Type B pancreatic cell (in vitro differentiated cells): ENCODE measurements around the gene MSL1. TPM values are rescaled to one million over a fixed set of nuclear protein-coding genes. Genes with fewer than 3 reads are reported as not detected.

ENCODE experiments used
- DNase-seq: peaks from one replicate; pipeline ENCODE4 v3.0.0; 2021; ENCODE audit warnings: mixed read lengths; ENCODE audit not compliant: unreplicated experiment; ENCODE audit errors: extremely low spot score
- H3K27ac Mint-ChIP-seq: 2 replicates; pipeline ENCODE4 v1.8.0; 2021; ENCODE audit warnings: mild to moderate bottlenecking, mixed read lengths
- H3K27me3 Mint-ChIP-seq: 2 replicates; pipeline ENCODE4 v1.8.0; 2021; ENCODE audit warnings: mixed read lengths
- H3K36me3 Mint-ChIP-seq: 2 replicates; pipeline ENCODE4 v1.8.0; 2021; ENCODE audit warnings: mixed read lengths
- H3K4me1 Mint-ChIP-seq: one replicate; pipeline ENCODE4 v1.8.0; 2021; ENCODE audit warnings: mixed read lengths; ENCODE audit not compliant: unreplicated experiment
- H3K4me3 Mint-ChIP-seq: 2 replicates; pipeline ENCODE4 v1.8.0; 2021; ENCODE audit warnings: mild to moderate bottlenecking, mixed read lengths
- H3K9me3 Mint-ChIP-seq: 2 replicates; pipeline ENCODE4 v1.8.0; 2021; ENCODE audit warnings: mixed read lengths
- CTCF ChIP-seq: fragments of 200-600 bp; sonication (generic); conservative IDR thresholded peaks from 2 replicates; pipeline ENCODE4 v1.5.0; 2021; ENCODE audit warnings: antibody characterized with exemption, mild to moderate bottlenecking
- total RNA-seq: library from RNA; stranded (reverse); gene quantifications from 2 replicates; pipeline ENCODE4 v1.2.1, GENCODE V29; 2021; ENCODE audit warnings: low replicate concordance

The MSL1 gene
- total RNA-seq, 1 donor from 2014 or later = 128 TPM

- no peak for TF ChIP-seq CTCF
- Mint-ChIP-seq H3K9me3 (no peaks in the 10 kb centered on the region), H3K36me3 (peaks cover 26% of the 10 kb centered on the region), H3K4me3 (no peak overlapping the region), H3K4me1 (peaks cover 20% of the 10 kb centered on the region), H3K27ac (no peak overlapping the region), H3K27me3 (no peaks in the 10 kb centered on the region)
- DNase-seq = no peak
These were observed 23.7 kb downstream of the MSL1 start for GRCh38 chr17:40145476-40145875.

GRCh38 chr17:40148527-40148926, 26.8 kb downstream of the MSL1 start:
- no peak for TF ChIP-seq CTCF
- no peak for DNase-seq
- H3K9me3 Mint-ChIP-seq = no peaks in the 10 kb centered on the region
- H3K27me3 Mint-ChIP-seq = no peaks in the 10 kb centered on the region
- peak overlapping the region; percentile 61 for H3K27ac Mint-ChIP-seq
- H3K36me3 Mint-ChIP-seq = peaks cover 30% of the 10 kb centered on the region
- H3K4me1 Mint-ChIP-seq = peaks cover 9% of the 10 kb centered on the region
- H3K4me3 Mint-ChIP-seq = no peak overlapping the region

- Mint-ChIP-seq H3K4me1 (peaks cover 9% of the 10 kb centered on the region), H3K36me3 (peaks cover 32% of the 10 kb centered on the region), H3K4me3 (no peak overlapping the region), H3K9me3 (no peaks in the 10 kb centered on the region), H3K27me3 (no peaks in the 10 kb centered on the region), H3K27ac (no peak overlapping the region)
- TF ChIP-seq CTCF = no peak
- no peak for DNase-seq
These were observed 28.5 kb downstream of the MSL1 start for GRCh38 chr17:40150276-40150675.

- Mint-ChIP-seq H3K9me3 (no peaks in the 10 kb centered on the region), H3K4me1 (peaks cover 4% of the 10 kb centered on the region), H3K27me3 (no peaks in the 10 kb centered on the region), H3K27ac (no peak overlapping the region), H3K4me3 (no peak overlapping the region), H3K36me3 (peaks cover 26% of the 10 kb centered on the region)
- TF ChIP-seq CTCF = no peak
- no peak for DNase-seq
These were observed 29.7 kb downstream of the MSL1 start for GRCh38 chr17:40151414-40151963.

GRCh38 chr17:40153603-40154236, 31.9 kb downstream of the MSL1 start:
- Mint-ChIP-seq H3K4me3 (no peak overlapping the region), H3K27ac (no peak overlapping the region), H3K27me3 (no peaks in the 10 kb centered on the region), H3K4me1 (no peaks in the 10 kb centered on the region), H3K9me3 (no peaks in the 10 kb centered on the region), H3K36me3 (peaks cover 21% of the 10 kb centered on the region)
- TF ChIP-seq CTCF = no peak
- no peak for DNase-seq
